RKO (cell line): ENCODE data around the gene SGCD.

Experiments
- DNase-seq: peaks from one replicate; pipeline ENCODE4 v3.0.0-alpha.2; 2016; ENCODE audit warnings: low spot score

Gene SGCD

DNA sequence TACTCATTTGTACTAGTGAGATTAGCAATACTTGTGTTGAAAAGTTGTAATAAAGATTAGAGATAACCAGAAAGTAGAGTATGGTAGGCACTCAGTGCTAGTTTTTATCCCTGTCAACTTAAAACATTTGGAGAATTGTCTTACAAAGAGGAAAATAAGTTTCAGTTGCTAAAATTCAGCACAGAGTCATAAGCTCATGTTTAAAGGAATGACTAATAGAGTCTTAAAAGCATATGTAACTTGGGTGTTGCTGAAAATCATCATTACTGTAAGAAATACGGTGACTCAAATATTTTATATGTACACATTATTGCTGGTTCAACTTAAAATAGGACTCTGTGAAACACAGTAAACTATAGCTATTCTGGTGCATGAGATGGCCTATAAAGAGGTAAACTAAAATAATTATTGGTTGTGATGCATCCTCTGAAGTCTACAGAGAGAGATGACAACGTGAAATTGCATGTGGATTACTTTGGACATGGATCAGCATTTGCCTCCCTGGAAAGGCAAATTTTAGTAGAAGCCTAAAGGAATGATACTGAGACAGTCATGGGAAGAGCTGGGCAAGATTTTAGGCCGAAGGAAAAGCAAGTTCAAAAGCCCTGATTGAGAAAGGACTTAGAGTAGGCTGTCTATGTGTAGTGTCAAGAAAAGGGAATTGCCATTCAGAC lies 34.6 kb downstream of the SGCD start:
- no peak for DNase-seq

DNA sequence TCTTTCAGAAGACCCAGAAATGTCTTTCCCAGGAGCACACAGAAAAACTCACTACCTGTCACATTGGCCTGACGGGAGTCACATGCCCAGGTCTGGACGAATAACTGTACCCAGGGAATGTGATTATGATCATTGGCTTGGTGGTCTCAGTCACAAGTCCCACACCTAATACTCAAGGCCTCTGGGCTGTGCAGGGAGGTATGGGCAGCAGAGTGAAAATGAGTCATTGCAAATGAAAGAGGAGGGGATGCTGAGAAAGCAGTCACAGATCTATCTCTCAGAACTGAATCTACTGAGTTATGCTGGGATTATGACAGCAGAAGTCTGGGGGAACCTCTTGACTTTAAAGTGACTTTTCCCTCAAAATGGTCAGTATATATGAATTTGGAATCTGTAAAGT lies 36.9 kb downstream of the SGCD start:
- no peak for DNase-seq

DNA sequence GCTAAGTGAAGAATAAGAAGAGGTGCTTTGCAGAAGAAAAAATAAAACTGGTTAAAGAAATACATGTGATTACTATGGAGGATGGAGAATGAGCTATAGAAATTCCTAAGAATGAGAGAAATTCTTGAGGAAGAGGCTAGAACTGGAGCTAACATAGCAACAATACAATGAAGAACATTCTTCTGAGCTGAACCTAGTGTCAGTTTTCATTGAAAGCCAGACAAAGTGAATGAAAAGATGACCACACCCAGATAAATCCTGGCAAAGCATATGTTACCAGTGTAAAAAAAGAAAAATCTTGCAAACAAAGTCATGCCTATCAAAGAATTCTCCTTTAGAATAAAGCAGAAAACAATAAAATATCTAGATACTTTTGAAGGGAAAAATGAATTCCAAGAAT lies 39.6 kb downstream of the SGCD start:
- no peak for DNase-seq

DNA sequence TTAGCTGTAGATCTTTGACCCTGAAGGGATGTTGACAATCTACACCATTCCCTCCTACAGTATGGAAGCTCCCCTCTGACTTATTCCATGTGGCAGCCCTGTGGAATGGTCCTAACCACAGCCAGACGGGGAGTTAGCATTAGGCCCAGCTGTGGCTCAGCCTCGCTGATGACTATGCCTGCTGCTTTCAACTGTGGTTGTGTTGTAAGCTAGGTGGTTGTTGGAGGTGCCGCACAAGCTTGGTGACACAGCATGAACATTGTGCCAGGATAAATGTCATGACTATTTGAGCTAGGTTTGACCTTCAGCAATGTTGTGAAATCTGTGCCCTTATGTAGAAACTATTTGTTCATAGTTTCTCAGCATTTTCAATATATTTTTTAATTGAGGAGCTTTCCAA lies 40.6 kb downstream of the SGCD start:
- peak; percentile 30 for DNase-seq

DNA sequence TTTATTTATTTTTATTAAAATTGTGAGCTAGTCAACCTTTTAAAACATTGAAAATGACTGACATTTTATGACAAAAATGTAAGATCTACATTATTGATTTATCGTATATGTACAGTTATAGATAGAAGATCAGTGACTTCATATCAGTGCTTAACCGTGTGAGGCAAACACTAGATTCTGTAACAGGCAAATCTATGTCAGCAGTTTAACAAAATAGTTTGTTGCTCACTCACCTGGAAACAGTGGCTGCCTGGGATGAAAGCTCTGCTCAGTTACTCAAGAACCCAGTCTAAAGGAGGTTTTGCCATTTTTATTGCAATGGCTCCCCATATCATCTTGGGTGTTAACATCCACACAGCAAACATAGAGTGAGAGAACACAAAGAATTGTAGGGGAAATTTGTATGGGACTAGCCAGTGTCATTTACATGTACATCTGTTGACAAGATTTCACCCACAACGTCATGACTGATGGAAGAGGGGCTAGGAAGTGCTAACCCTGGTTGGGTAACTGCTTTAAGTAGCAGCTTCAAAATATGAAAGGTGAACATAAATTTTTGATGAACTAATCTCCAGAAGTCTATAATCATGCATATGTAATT lies 49.0 kb downstream of the SGCD start:
- DNase-seq: no peak

DNA sequence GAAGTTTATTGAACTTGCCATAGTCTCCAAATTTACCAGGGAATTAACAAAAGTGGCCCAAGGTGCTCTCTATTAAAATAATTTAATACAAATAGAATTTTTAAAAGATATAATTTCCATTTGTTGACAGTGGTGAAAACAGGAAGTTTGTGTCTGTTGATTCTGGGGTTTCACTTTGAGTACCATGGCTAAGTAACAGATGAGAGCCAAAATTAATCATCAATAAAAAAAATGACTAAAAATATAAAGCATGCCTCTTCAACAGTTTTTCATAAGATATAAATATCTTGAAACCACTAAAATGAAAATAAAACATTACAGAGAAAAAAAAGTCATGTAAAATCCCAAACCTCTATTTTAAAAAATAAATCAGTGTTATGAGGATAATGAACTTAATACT lies 49.8 kb downstream of the SGCD start:
- no peak for DNase-seq

DNA sequence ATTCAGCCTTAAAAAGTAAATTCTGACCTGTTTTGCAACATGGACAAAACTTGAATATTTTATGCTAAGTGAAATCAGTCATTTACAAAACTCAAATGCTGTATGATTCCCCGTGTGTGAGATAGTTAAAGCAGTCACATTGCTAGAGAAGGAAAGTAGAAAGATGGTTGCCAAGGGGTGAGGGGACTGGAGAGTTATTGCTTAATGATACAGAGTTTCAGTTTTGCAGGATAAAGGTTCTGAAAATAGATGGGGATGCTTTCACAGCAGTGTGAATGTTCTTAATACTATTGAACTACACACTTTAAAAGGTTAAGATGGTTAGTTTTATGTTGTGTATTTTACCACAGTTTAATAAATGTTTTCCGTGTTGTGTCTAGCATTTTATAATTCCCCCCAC lies 51.2 kb downstream of the SGCD start:
- DNase-seq: no peak

DNA sequence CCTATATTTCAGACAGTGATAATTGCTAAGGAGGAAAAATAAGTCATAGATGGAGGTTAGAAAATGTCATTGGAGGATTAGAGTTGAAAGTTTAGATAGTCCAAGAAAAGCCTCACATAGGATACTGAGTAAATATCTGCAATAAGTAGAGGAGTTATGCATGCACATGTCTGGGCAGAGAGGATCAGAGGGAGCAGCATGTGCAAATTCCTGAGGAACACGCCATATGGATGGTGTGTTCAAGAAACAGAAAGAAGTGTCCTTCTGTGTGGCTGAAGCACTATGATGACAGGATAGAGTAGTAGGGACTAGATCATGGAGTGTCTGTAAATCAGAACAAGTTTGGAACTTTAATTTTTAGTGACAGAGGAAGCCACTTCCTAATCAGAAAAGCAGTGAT lies 52.2 kb downstream of the SGCD start:
- DNase-seq: no peak

DNA sequence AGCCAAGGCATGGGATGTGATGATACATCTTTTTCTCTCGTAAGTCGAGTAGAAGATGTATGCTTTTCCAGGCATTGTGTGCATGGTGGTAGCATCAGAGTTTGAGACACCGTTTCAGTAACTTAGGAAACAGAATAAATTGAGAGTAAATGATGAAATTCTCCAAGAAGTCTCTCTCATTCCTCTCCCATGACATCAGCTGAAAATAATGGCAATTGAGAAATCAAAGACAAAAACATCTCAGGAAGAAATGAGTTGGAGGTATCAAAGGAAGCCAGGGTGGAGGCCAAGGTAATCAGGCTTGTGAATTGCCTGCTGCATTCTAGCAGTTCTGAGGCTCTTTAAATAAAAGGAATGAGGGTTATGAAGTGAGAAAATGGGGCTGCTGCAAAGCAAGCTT lies 53.9 kb downstream of the SGCD start:
- no peak for DNase-seq

DNA sequence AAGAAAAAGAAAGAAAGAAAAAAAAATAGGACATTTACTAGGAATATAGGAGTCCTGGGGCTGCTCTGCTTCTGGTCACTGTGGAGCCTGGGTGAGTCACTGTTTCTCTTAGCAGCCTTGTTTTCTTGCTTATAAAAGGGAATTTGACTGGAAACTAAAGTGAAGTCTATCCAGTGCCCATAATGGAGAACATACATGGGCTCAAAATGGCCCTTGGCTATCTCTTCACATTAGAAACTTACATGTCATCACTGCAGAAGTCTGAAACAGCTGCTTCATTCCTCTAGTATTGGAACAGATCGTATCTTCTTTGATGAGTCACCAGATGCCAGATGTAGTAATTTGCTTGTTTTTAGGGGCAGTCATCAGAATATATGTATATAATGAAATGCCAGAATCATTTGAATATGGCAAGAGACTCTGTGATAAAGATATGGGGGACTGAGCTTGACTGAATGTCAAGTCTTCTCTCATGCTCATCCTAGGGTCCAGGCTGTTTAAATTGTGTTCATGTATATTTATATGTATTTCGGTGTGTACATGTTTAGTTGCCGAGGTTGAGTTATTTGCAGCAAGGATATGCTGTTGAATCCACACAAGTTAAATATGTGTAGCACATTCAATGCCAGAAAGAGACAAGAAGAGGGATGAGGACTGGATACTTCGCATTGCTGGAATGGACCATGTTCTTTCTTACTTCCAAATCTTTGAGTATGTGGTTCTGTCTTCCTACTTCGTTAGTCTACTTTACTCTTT lies 56.7 kb downstream of the SGCD start:
- no peak for DNase-seq

DNA sequence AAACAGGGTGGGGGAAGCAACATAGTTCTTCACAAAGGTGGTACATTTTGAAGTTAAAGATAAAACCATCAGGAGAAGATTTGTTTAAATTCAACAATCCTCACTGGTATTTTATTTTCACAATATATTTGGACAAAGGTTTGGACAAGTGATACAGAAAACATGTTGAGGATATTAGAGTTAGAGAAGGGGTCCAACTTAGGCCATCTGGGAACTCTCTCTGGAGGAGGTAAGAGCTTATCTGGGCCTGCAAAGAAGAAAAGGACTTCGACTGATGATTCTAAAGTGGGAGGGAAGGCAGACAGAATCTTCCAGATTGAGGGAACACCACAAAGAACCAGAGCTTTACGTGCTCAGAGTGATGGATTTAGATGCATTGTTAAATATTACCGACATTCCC lies 58.5 kb downstream of the SGCD start:
- no peak for DNase-seq

DNA sequence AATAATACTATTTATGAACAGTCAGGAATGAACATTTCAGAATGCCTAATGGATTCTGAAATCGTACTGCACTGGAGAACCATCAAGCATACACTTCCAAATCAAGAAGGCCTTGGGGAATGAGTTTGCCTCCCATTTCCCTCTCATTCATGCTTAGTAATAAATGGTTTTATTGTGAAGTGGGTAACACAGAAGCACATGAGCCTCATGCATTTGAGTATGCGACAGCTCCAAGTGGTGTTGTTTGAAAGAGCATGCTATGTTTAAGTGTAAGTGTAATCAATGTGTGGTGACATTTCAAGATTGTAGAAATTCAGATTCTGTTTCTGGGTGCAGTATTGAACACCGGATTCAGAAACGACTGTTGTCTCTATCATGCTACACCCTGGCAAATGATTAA lies 60.0 kb downstream of the SGCD start:
- DNase-seq: no peak

DNA sequence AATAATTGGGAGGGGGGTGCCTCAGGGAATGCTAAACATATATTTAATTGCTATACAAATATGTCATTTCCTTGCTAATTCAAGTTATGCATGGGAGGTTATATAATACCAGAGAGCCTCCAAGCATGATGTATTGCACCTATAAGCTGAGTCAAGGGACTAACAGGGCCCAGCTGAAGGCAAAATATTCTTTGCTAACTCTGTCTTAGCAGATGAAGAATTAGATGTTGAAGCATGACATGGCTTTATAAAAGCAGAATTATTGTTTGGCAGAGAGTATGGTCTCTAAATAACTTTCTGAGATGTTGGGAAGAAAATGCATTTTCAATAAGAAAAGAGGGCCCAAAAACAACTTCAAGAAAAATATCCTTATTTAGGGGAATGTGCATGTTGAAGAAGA lies 60.4 kb downstream of the SGCD start:
- DNase-seq: no peak

DNA sequence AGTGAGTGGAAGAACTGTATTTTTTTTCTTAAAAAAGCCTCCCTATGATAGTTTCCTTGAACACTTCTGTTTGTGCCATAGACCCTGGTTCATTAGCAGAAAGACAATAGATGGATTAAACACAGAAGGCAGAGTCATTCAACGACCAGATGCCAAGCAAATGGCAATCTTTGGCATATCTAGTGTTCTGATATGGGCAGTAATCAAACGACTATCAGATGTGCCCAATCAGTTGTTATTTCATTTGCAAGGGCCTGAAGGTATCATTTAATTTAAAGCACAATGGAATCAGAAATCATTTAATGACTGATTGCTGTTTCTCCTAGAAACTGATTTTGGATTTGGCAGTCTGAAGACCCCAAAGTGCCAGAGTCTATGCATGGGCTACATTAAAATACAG lies 61.3 kb downstream of the SGCD start:
- no peak for DNase-seq

DNA sequence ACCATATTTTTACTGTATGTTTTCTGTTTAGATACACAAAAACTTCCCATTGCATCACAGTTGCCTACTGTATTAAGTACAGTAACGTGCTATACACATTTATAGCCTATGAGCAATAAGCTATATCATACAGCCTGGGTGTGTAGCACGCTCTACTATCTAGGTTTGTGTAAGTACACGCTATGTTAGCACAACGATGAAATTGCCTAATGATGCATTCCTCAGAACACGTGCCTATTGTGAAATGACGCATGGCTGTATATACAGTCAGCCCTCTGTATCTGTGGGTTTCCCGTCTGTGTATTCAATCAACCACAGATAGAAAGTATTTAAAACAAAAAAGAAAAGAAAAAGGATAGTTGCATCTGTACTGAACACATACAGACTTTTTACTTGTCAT lies 64.2 kb downstream of the SGCD start:
- peak; percentile 44 for DNase-seq

DNA sequence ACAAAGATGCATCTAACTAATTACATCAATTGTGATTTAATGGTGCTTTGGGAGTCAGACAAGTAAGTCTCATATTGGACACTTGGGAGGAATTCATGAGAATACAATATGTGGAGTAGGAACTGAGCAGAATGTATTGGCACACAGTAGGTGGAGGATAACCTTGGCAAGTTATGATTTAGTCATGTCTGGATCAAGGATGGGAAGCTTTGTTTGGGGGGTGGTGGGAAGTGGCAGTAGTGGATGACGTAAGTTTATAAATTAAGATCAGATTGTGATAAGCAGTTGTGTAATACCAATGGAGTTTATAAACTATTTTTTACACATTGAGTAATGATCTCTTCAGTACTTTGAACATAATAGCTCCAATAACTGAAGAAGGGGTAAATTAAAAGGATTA lies 67.0 kb downstream of the SGCD start:
- no peak for DNase-seq

DNA sequence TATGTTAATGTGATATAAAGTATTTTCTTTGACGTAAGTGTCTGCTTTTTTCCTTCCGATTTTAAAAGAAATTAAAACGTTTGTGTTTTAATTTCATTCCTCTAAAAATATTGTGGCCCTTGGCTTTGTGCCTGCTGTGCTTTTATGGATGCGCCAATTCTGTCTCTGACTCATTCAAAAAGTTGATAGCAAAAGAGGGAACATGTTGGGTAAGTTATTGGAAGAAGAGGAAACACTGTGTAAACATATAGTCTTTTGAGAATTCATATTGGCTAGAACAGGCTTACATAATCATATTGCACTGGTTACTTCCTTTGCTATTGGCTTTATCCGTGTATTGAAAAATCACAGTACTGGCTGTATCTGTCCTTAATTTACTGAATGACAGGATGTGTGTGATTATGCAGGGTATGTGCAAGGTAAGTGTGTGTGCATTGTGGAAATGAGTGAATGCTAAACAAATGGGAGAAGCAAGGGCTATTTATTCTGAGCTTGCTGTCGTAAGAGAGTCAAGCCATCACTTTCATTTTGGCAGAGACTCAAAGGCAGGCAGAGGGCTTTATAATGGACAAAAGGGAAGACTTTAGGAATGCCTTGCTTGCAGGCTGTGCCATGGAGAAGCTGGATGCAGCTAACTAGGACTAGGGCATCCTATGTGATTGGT lies 67.8 kb downstream of the SGCD start:
- DNase-seq: no peak

DNA sequence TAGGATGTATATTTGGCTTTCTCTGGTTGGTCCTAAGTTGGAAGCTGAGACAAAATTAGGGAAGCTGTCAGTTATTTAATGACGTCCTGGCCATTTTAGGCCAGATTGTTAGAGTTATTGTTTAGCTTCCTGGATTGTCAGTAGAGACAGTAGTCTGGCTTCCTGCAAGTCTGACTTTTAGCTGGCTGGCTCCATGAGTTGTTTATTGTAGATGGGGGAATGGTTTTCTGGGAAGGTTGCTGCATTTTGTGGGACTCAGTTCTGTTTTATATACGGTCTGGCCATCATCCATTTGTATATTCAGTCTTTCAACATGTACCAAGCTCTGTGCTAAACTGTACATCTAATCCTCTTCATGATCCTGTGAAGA lies 68.3 kb downstream of the SGCD start:
- no peak for DNase-seq

DNA sequence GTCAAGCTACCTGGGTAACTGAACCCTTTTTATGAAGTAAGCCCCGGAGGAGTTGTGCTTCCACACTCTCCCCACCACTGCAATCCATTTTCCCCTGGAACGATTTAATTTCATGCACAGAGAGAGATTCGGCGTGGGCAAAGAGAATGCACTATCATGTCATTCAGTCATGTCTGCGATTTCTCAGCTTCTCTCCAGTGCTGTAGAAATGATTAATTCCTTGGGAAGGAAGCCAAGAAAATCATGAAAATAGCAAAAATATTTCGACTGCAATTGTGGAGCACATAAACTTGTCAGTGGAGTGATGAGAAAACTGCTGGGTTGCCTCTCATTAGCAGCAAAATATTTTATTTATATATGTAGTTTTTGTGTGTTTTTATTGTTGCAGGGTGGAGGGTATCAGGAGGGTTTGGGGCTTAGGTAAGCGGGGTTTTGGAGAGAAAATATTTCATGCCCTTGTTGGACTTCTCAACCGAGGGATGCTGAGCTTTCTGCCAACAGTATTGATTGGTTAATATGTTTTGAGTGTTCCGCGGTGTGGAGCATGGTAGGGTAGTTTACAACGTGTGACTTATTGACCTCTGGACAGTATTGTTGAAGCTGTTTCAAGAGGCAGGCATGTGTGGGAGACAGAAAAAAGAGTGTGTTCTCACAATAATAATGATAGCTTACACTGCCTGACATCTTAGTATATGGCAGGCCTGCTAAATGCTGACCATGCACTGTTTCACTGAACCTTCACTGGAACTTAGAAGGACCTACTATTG lies 69.3 kb downstream of the SGCD start:
- DNase-seq: no peak

DNA sequence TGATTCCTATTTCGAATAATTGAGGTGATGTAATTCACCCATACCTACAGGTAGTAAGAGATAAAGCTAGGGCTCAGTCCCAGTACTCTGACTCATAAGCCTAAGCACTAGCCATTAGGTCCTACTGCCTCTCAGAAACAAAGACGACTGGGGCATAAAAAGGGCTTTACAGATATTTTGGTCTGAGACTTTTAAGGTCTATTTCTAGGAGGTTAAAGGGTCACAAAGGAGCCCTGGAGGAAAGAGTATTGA lies 69.8 kb downstream of the SGCD start:
- no peak for DNase-seq

DNA sequence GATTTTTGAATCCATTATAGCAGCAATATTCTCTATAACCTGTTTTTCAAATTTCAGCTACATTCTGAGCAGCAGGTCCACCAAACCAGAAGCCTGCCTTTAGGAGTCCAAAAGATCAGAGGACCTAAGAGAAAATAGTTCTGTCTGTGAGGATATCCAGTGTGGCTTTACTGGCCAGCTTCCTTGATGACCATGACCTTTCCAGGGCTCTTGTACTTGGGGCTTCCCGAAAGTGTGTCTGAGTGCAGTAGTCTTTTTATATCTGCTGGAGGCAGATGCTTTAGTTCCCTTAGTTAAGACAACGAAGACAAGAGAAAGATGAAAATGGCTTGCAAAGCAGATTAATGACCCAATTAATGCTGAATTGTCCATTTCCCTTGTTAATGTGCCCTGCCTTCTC lies 72.4 kb downstream of the SGCD start:
- no peak for DNase-seq

DNA sequence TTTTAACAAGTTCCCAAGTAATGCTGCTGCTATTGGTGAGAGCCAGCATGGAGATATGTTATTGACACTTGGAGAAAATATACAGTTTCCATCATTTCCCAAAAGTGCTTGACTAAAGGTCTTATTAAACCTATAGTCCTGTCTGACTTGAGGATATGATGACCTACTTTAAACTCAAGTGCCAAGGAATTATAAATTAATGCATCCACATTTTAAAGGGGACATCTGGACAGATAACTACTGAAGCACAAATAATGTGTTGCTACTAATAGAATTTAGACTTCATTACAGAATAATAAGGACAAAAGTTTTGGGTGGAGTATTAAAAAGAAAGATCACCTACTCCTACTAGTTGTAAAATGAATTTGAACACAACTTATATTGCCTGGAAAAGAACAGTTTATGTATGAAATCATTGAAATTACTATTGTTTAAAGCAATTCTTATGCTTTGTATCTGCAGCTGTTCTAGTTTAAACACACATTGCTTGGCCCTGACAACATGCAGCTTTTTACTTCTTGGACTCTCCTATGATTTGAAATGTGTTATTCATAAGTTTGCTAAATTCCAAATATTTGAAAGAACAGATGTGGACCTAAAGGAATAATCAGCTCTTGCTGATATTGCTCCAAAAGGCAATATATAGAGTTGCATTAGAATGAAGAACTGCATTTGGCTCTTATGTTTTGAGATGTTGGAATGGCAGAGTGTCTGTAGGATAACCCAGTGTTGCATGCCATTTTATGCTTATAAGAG lies 73.4 kb downstream of the SGCD start:
- no peak for DNase-seq
